WI38 (cell line): ENCODE results near the gene NPSR1.

ENCODE experiments used
- H3K4me3 ChIP-seq: 2 replicates; pipeline ENCODE4 v1.5.1; 2011; ENCODE audit warnings: low read depth, mild to moderate bottlenecking, control low read depth, low read length
- TF ChIP-seq, protein P1 (sequence below): IDR thresholded peaks from 2 replicates; pipeline ENCODE4 v1.5.1; 2012; ENCODE audit warnings: low read depth, mild to moderate bottlenecking, control low read depth, low read length

The NPSR1 gene

DNA sequence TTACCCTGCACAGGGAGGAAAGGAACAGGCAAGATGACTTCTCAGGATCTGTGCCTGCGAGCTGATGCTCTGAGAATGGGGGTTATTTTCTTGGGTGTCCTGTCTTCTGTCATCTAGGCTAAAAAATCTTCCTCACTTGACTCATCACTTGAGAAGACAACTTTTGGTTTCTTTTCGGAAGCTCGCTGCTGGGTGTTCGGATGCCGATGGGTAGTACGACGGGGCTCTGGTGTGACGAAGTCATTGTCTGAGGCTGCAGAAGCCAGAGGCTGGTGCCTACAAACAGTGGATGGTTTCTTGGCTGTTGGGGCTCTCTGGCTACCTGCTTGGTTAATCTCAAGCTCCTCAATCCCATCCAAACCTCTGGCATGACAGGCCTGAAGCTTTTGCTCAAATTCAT lies 92.2 kb downstream of the NPSR1 start:
- TF ChIP-seq, protein P1, sequence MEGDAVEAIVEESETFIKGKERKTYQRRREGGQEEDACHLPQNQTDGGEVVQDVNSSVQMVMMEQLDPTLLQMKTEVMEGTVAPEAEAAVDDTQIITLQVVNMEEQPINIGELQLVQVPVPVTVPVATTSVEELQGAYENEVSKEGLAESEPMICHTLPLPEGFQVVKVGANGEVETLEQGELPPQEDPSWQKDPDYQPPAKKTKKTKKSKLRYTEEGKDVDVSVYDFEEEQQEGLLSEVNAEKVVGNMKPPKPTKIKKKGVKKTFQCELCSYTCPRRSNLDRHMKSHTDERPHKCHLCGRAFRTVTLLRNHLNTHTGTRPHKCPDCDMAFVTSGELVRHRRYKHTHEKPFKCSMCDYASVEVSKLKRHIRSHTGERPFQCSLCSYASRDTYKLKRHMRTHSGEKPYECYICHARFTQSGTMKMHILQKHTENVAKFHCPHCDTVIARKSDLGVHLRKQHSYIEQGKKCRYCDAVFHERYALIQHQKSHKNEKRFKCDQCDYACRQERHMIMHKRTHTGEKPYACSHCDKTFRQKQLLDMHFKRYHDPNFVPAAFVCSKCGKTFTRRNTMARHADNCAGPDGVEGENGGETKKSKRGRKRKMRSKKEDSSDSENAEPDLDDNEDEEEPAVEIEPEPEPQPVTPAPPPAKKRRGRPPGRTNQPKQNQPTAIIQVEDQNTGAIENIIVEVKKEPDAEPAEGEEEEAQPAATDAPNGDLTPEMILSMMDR = no peak
- H3K4me3 ChIP-seq = no peak overlapping the region

DNA sequence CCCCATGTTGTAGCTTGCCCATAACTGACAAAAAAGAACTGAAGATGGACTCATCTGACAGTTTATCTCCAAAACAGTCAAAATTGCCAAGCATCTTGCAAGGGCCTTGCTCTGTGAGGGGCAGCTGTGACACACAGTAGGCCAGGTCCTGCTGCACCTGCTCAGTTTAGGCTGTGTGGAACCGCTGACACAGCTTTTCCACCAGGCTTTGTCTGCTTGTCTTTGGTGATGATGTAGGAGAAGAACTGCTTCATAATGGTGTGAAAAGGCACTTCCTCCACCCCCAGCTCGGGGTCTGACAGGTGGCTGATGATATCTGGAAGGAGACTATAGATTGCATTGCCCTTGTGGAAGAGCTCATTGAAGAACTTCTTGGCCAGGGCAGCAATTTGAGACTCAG lies 92.6 kb downstream of the NPSR1 start:
- no peak overlapping the region for H3K4me3 ChIP-seq
- TF ChIP-seq, protein P1 = no peak

DNA sequence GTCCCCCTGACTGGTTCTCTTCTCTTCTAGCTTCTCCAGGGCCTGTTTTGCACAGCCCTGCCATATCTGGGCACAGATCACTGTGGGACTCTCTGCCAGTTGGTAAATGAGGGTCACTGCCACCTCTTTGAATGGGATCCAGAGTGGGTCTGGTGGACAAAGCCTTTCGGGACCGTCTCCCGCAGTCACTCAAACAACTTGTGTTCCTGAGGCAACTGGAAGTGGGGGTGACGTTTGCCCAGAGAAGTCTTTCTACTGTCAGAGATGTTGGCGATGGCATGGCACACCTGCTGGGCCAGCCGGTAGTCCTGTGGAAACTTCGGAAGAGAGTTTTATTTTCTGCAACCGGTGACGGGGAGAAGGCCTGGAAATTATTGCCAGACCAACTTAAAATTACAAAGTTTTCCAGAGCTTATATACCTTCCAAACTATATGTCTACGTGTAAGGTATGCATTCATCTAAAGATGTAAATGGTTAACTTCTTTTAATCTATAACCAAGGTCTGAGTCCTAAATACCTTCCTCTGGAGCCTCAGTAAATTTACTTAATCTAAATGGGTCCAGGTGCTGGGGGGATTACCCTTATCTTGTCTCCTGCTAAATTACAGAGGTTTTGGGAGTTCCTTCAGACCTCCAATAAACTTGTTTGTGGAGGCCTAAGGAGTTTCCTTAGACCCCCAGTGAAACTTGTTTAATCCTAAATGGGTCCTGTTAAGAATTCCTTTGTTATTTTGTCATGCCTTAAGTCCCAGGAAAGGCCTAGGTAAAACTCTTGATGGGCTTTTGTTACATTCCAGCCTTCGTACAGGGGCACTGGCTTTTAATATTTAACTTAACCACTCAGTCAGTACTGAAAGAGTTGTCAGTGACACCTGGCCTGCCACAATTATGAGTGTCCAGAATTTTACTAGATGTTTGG lies 94.0 kb downstream of the NPSR1 start:
- no peak overlapping the region for H3K4me3 ChIP-seq
- TF ChIP-seq, protein P1 = no peak

DNA sequence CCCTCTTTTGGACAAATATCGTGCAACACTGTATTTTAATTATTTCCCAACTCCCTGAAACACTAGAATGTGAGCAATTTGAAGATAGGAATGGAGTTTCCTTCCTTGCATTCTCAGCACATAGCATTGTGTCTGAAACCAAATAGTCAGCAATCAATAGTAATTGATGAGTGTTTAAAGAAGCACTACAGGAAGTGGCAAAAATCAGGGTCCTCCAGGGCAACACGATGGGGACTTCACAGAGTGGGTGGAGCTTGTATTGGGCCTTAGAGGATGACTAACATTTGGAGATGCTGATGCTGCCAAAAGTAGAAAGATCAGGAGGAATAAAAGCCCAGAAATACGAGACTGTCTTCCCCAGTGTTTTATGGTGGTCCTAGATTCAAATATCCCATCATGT lies 94.9 kb downstream of the NPSR1 start:
- TF ChIP-seq, protein P1 = no peak
- no peak overlapping the region for H3K4me3 ChIP-seq

DNA sequence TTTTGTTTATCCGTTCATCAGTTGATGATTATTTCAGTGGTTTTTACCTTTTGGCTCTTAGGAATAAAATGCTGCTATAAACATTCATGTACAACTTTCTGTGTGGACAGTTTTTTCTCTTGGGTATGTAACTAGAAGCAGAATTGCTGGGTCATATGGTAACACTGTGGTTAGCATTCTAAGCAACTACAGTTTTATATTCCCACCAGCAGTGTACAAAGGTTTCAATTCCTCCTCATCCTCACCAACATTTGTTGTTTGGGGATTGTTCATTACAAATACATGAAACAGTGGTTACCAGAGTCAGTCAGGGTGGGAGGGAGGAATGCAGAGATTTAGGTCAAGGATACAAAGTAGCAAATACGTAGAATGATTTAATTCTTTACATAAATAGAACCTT lies 97.0 kb downstream of the NPSR1 start:
- H3K4me3 ChIP-seq = no peak overlapping the region
- TF ChIP-seq, protein P1 = no peak

DNA sequence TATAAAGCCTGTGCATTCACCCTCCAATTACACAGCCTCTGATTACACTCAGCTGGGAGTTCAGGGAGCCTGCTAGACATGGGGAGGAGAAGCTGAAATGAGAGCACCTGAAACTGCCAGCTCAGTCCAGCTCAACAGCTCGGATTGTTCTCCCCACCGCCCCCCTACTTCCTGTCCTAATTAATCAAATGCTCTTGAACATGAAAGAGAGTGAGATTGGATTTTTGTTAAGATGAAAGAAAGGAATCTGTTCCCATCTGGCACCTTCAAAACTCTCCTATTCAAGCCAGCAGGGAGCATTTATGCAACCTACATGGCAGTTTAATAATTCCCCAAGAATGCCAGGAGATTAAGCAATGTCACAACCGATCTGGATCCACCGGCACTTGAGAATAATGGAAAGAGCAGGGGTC lies 98.0 kb downstream of the NPSR1 start:
- no peak overlapping the region for H3K4me3 ChIP-seq
- TF ChIP-seq, protein P1 = no peak

DNA sequence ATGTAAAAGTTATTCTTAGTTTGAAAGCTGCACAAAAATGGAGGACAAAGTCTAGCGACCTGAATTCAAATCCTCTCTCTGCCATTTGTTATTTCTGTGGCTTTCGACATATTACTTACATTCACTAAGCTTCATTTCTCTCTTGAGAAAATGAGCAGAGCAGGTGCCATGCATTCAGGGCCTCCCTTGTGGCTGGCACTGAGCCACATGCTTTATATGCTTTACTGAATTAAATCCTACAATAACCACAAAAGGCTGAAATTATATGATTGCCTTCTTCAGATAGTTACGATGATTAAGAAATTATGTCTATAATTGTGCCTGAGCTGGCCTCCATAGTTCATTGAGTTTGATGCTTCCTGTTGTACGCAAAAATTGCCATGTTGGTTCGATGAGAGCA lies 98.7 kb downstream of the NPSR1 start:
- H3K4me3 ChIP-seq = no peak overlapping the region
- TF ChIP-seq, protein P1 = no peak
